Upper lobe of left lung (tissue), 6 donors: Measurements from ENCODE around the gene SIL1. TPM values are rescaled to one million over a fixed set of nuclear protein-coding genes. Genes with fewer than 3 reads are reported as not detected.

ENCODE experiments used
- ATAC-seq, 2 donors: fragments of 200-7000 bp; cut with Tn5 transposase; one replicate each; pipeline ENCODE4 v1.9.1; 2022; ENCODE audit warnings: mild to moderate bottlenecking in 2 of 2, moderate library complexity in 2 of 2; ENCODE audit not compliant: low FRiP score in 2 of 2
- DNase-seq, 2 donors: peaks; one replicate each; pipeline ENCODE4 v3.0.0-alpha.2; 2019 to 2020
- H3K27ac ChIP-seq, 4 donors: fragments of 200-600 bp; sonication (generic); one replicate each; pipeline ENCODE4 v1.5.1; 2016 to 2019
- H3K27me3 ChIP-seq, 4 donors: fragments of 200-600 bp; sonication (generic); one replicate each; pipeline ENCODE4 v1.5.1; 2017 to 2019
- H3K36me3 ChIP-seq, 4 donors: fragments of 200-600 bp; sonication (generic); one replicate each; pipeline ENCODE4 v1.5.1; 2016 to 2019
- H3K4me1 ChIP-seq, 4 donors: fragments of 200-600 bp; sonication (generic); one replicate each; pipeline ENCODE4 v1.5.1; 2018 to 2019
- H3K4me3 ChIP-seq, 4 donors: fragments of 200-600 bp; sonication (generic); one replicate each; pipeline ENCODE4 v1.5.1; 2017 to 2019; ENCODE audit warnings: mild to moderate bottlenecking in 2 of 4, moderate library complexity in 1 of 4
- H3K9me3 ChIP-seq, 4 donors: fragments of 200-600 bp; sonication (generic); one replicate each; pipeline ENCODE4 v1.5.1; 2018 to 2019
- EP300 ChIP-seq, 4 donors: sonication (generic); formaldehyde crosslinking; IDR thresholded peaks; one replicate each; pipeline ENCODE4 v1.5.1; 2017; ENCODE audit warnings: antibody characterized with exemption in 4 of 4, control low read depth in 2 of 4
- POLR2A ChIP-seq, 4 donors: fragments of 450-650 bp; IDR thresholded peaks; one replicate each; pipeline ENCODE4 v1.5.1; 2016 to 2017; ENCODE audit warnings: antibody characterized with exemption in 4 of 4, mild to moderate bottlenecking in 2 of 4
- POLR2AphosphoS5 ChIP-seq, 2 donors: sonication (generic); formaldehyde crosslinking; IDR thresholded peaks; one replicate each; pipeline ENCODE4 v1.5.1; 2017; ENCODE audit warnings: antibody characterized with exemption in 2 of 2
- WGBS, 2 donors: methylation state at CpG; one replicate each; pipeline ENCODE4 v1.1.5; 2017 to 2018; 5-methylcytosine and 5-hydroxymethylcytosine counted together
- total RNA-seq, 6 donors: library from RNA; depleted of rRNA in 4 of 6; stranded (reverse); fragments of >200 nt in 4 of 6; gene quantifications; one replicate each; pipeline versions ENCODE4 v1.1.0 to v1.2.1, GENCODE V29; 2016 to 2021
- TF ChIP-seq, protein P1 (sequence below), 6 experiments: fragments of 450-650 bp in 4 of 6; fragments of 200-600 bp in 2 of 6; sonication (generic) in 2 of 6; IDR thresholded peaks; one replicate each; pipeline ENCODE4 v1.5.1; 2016 to 2019; ENCODE audit warnings: antibody characterized with exemption in 6 of 6
- donor health status: DM: no; HTN: no; CAD: no; lungs with moderate emphysema.
- donor health status: DM: no; HTN: yes; CAD: no; lungs with severe emphysema.

SIL1 gene
- total RNA-seq, 6 donors from 2014 or later: 30.2 to 83.8 (median 51.2) TPM

DNA sequence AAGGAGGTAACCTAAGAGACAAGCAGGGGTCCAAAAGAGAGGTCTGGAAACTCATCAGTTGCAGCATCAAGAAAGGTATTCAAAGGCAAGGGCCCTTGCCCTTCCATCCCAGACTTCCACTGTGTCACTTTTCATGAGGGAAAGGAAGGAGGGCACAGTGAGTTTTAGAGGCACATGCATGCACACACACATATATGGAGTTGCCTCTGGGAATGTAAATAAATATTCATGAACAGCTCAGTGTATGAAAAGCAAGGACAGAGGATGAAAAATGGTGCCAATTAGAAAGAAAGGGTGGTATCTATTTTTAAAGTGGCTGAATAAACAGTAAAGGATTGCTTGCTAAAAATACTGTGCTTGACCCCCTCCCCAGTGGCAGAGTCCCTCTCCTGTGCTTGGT is 217.7 kb downstream of the SIL1 start:
- no peak for TF ChIP-seq POLR2A (IDR thresholded peaks at IDR 0.05)
- no peak for TF ChIP-seq EP300 (IDR thresholded peaks at IDR 0.05)
- no peak for TF ChIP-seq POLR2AphosphoS5 (IDR thresholded peaks at IDR 0.05)
- TF ChIP-seq, protein P1, sequence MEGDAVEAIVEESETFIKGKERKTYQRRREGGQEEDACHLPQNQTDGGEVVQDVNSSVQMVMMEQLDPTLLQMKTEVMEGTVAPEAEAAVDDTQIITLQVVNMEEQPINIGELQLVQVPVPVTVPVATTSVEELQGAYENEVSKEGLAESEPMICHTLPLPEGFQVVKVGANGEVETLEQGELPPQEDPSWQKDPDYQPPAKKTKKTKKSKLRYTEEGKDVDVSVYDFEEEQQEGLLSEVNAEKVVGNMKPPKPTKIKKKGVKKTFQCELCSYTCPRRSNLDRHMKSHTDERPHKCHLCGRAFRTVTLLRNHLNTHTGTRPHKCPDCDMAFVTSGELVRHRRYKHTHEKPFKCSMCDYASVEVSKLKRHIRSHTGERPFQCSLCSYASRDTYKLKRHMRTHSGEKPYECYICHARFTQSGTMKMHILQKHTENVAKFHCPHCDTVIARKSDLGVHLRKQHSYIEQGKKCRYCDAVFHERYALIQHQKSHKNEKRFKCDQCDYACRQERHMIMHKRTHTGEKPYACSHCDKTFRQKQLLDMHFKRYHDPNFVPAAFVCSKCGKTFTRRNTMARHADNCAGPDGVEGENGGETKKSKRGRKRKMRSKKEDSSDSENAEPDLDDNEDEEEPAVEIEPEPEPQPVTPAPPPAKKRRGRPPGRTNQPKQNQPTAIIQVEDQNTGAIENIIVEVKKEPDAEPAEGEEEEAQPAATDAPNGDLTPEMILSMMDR (IDR thresholded peaks at IDR 0.05): no peak
- no peaks in the 10 kb centered on the region for H3K9me3 ChIP-seq
- ATAC-seq (no peak), DNase-seq (no peak)
- H3K4me3 ChIP-seq: no peak overlapping the region
- no peak overlapping the region for H3K27ac ChIP-seq
- peaks cover under 1 to 4% (median 1%) of the 10 kb centered on the region in 4 donors for H3K4me1 ChIP-seq
- H3K27me3 ChIP-seq: no peaks in the 10 kb centered on the region
- H3K36me3 ChIP-seq: no peaks in the 10 kb centered on the region

DNA sequence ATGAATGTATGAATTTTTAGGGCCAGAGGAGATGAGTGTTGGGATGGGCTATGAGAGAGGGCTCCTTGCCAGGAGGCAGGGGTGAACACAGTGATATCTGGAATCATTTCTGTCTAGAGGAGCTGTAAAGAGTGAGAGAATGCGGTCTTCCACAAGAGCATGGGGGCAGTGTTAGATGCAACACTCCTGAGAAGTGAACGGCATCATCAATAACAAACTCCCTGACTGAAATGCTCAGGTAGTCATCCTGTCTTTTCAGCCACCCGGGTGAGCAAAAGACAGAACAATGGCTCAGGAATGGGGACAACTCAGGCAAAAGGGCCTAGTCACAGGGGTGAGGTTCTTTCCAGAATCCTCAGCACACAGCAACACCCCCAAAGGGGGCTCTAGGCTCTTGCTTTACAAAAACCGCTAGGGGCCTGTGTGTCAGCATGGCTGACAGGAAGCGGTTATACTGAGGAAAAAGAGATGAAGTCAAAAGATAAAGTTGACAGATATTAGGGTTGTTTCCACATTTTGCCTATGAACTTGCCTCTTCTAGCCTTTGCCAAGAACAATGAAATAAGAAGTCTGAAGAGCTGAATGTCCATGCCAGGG is 218.4 kb downstream of the SIL1 start:
- H3K9me3 ChIP-seq: no peaks in the 10 kb centered on the region
- H3K27me3 ChIP-seq: no peaks in the 10 kb centered on the region
- H3K4me1 ChIP-seq: peaks cover 7 to 11% (median 8%) of the 10 kb centered on the region in 4 donors
- TF ChIP-seq, protein P1 (IDR thresholded peaks at IDR 0.05): no peak
- TF ChIP-seq POLR2A (IDR thresholded peaks at IDR 0.05): no peak
- TF ChIP-seq POLR2AphosphoS5 (IDR thresholded peaks at IDR 0.05): no peak
- no peak for TF ChIP-seq EP300 (IDR thresholded peaks at IDR 0.05)
- no peak overlapping the region for H3K27ac ChIP-seq
- no peak overlapping the region for H3K4me3 ChIP-seq
- H3K36me3 ChIP-seq: no peaks in the 10 kb centered on the region
- DNase-seq (no peak), ATAC-seq (no peak)
- 67 to 81% methylated on average over 5 of the region's 5 CpGs for WGBS, 2 donors

DNA sequence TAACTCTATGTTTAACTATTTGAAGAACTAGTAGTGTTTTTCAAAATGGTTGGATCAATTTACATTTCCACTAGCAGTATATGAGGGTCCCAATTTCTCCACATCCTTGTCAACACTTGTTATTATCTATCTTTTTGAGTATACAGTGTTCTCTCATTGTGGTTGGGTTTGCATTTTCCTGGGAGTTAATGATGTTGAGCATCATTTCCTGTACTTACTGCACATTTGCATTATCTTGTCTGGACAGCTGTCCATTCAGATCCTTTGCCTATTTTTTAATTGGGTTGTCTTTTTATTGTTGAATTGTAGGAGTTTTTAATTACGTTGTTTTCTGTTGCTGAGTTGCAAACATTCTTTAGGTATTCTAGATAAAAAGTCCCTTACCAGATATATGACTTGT is 219.6 kb downstream of the SIL1 start:
- TF ChIP-seq POLR2A (IDR thresholded peaks at IDR 0.05) (no peak), EP300 (IDR thresholded peaks at IDR 0.05) (no peak), POLR2AphosphoS5 (IDR thresholded peaks at IDR 0.05) (no peak)
- TF ChIP-seq, protein P1 (IDR thresholded peaks at IDR 0.05): no peak
- no peaks in the 10 kb centered on the region for H3K36me3 ChIP-seq
- no peak overlapping the region for H3K27ac ChIP-seq
- H3K9me3 ChIP-seq: no peaks in the 10 kb centered on the region
- H3K4me1 ChIP-seq: peaks cover 17 to 23% (median 20%) of the 10 kb centered on the region in 4 donors
- no peaks in the 10 kb centered on the region for H3K27me3 ChIP-seq
- H3K4me3 ChIP-seq: no peak overlapping the region
- no peak for ATAC-seq
- 97 to 100% methylated on average over 1 of the region's 1 CpG for WGBS, 2 donors
- no peak for DNase-seq

DNA sequence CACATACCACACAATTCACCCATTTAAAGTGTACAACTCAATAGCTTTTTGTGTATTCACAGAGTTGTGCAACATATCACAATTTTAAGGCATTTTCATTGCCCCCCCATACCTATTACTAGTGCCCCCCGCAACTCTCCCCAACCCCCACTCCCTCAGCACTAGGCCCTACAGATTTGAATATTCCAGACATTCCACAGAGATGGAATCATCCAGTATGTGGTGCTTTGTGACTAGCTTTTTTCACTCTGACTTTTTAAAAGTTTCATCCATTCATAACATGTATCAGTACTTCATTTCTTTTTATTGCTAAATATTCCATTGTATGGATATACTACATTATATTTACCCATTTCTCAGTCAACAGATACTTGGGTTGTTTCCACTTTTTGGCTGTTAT is 220.1 kb downstream of the SIL1 start:
- no peaks in the 10 kb centered on the region for H3K9me3 ChIP-seq
- H3K27ac ChIP-seq: no peak overlapping the region
- peaks cover 17 to 26% (median 21%) of the 10 kb centered on the region in 4 donors for H3K4me1 ChIP-seq
- no peak overlapping the region for H3K4me3 ChIP-seq
- H3K36me3 ChIP-seq: no peaks in the 10 kb centered on the region
- ATAC-seq (no peak), DNase-seq (no peak)
- H3K27me3 ChIP-seq: no peaks in the 10 kb centered on the region
- 91 to 100% methylated on average over 1 of the region's 1 CpG for WGBS, 2 donors
- TF ChIP-seq POLR2AphosphoS5 (IDR thresholded peaks at IDR 0.05) (no peak), EP300 (IDR thresholded peaks at IDR 0.05) (no peak), POLR2A (IDR thresholded peaks at IDR 0.05) (no peak)
- TF ChIP-seq, protein P1 (IDR thresholded peaks at IDR 0.05): no peak
